Hematopoietic multipotent progenitor cell treated with erythropoietin and hydrocortisone succinate and interleukin-3 and kit ligand, for 17 days (in vitro differentiated cells): ENCODE results near the gene AK5.

Experiments used
- DNase-seq: peaks from one replicate; pipeline ENCODE4 v3.0.0-alpha.2; 2015; ENCODE audit warnings: low spot score

Gene AK5

GRCh38 chr1:77281491-77282186 lies at the start of gene AK5:
Gene AK5 (plus strand): TSS chr1:77282019. CDS start chr1:77282314, 295 bp downstream.
- DNase-seq = no peak

DNA sequence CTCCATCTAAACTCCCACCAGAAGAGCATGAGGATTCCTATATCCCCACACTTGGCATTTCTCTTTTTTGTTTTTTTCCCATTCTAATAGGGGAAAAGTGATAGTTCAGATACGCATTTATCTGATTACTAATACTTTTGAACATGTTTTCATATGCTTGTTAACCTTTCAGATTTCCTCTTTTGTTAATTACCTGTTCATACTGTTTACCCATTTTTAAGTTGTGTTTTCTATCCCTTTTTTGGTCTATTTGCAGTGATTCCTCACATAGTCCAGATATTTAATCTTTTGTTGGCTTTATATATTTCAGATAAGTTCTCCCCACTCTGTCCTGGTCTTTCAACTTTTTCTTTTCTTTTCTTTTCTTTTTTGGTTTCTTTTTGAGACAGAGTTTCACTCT lies 49.0 kb upstream of the AK5 start:
- no peak for DNase-seq

DNA sequence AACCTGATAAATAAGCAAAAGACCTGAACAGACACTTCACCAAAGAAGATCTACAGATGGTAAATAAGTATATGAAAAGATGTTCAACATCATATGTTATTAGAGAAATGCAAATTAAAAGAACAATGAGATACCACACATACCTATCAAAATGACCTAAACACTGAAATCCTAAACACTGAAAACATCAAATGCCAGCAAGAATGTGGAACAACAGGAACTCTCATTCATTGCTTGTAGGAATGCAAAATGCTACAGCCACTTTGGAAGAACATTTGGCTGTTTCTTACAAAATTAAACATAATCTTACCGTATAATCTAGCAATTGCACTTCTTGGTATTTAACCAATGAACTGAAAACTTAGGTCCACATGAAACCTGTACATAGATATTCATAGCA lies 47.7 kb upstream of the AK5 start:
- no peak for DNase-seq

- no peak for DNase-seq
Measured at GRCh38 chr1:77234943-77235342, 46.9 kb upstream of the AK5 start.

DNA sequence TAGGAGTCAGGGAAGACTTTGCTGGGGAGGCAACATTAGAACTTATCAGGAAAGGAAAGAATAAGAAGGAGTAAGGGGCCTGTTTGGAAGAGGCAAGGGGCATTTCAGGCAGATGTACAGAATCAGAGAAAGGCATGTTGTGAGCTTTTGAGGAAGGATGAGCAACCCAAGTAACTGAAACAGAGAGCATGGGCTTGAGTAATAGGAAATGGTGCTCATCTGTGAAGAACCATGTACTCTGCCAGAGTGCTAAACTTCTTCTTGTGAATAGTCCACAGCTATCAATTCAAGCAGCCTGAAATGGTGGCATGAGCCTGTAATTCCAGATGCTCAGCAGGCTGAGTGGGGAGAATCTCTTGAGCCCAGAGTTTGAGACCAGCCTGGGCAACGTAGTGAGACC lies 43.4 kb upstream of the AK5 start:
- DNase-seq = no peak

DNA sequence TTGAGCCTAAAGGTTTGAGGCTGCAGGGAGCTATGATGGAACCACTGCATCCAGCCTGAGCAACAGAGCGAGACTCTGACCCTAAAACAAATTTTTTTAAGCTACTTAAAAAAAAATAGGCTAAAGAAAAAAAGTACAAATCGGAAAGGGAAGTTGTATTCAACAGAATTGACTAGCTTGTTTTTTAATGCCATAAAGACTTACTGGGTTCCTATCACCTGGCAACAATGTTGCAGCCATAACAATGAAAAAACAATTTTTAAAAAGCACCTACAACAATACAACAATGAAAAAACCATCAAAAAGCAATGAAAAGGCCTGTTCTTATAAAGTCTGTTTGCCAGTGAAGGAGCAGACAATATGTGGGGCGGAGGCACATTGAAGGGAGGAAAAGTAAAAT lies 42.5 kb upstream of the AK5 start:
- DNase-seq = no peak

GRCh38 chr1:77245830-77246229 lies 36.0 kb upstream of the AK5 start:
- no peak for DNase-seq

- DNase-seq = no peak
Measured at GRCh38 chr1:77250126-77250525, 31.7 kb upstream of the AK5 start.

- no peak for DNase-seq
Measured at GRCh38 chr1:77253211-77253610, 28.6 kb upstream of the AK5 start.

DNA sequence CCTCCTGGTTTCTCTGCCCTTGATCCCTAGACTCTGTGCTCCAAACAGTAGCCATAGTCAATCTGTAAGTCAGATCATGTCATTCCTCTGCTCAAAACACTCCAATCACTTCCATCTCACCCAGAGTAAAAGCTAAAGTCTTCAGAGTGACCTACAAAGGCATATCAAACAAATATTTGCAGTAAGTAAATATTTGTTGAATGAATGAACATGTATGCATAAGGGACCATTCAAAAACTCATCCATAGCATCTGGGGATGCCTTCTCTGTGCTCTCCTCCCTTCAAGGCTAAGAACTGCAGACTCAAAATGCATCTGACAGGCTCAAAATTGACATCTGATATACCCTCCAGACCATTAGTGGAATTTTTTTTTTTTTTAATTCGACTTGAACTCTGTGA lies 18.1 kb upstream of the AK5 start:
- no peak for DNase-seq

GRCh38 chr1:77265180-77265579 lies 16.6 kb upstream of the AK5 start:
- no peak for DNase-seq

DNA sequence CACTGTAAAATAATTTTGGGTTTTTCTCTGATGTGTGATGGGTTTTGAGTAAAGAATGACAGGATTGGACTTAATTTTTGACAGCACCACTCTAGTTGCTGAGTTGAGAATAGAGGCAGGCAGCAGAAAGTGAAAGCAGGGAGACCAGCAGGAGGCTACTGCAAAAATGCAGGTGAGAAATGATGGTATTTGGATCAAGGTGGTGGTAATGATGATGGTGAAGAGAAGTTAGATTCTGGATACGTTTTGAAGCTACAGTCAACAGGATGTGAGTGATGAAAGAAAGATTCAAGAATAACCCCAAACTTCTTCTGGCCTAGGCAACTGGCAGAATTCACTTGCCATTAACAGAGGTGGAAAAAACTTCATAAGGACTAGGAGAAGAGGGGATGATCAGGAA lies 14.8 kb upstream of the AK5 start:
- DNase-seq = no peak

- DNase-seq = no peak
Measured at GRCh38 chr1:77271852-77272580, 9.8 kb upstream of the AK5 start.

DNA sequence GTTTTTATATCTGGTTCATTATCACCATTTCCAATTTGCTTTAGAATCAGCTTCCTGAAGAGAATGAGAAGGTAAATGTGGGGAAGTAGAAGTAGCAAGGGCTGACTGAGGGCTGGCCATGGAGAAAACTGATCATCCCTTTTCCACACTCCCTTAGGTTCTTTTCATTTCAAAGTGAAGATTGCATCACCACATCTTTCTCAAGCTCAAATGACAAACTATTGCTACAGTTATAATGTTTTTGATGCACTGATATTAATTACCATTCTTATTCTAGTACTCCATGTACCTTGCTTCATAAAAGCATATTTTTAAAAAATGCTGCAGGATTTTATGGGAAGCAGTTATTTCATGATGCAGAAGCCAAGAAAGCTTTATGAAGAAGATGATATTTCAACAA lies 7.9 kb upstream of the AK5 start:
- DNase-seq = no peak

- no peak for DNase-seq
Measured at GRCh38 chr1:77275194-77275593, 6.6 kb upstream of the AK5 start.

- no peak for DNase-seq
Measured at GRCh38 chr1:77276941-77277340, 4.9 kb upstream of the AK5 start.

DNA sequence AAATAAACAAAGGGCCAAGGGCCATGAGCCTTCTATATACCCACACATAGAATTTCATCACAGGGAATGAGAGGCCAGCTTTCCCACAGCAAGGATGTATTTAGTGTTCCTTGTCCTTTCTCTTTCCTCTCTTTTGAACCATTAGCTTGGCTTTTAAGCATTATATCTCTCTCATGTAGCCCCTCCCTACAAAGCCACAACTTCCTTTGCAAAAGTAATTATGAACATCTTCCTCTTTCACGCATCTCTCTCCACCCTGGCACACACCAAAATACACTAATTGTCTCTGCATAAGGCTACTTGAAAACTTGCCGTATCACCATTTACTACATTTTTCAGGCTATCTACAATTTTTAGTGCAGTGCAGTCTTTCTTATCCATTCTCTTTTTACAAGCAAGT lies 1.9 kb upstream of the AK5 start:
- no peak for DNase-seq

DNA sequence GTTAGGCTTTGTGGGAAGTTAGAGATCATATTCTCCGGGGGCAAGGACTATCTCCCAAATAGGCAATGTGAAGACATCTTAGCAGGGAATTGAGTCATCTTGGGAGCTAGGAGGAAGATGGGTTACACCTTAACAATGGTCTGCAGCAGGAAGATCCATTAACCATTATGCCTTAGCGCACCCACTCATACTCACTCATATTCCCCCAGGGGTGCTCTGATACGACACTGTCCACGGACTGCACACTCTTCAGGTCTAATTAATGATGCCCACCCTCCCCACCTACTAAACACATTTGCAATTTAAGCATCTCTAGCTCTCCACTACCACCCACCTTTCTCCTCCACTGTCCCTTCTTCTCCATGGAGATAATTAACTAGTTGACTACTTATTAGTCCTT lies 857 bp upstream of the AK5 start:
- no peak for DNase-seq

DNA sequence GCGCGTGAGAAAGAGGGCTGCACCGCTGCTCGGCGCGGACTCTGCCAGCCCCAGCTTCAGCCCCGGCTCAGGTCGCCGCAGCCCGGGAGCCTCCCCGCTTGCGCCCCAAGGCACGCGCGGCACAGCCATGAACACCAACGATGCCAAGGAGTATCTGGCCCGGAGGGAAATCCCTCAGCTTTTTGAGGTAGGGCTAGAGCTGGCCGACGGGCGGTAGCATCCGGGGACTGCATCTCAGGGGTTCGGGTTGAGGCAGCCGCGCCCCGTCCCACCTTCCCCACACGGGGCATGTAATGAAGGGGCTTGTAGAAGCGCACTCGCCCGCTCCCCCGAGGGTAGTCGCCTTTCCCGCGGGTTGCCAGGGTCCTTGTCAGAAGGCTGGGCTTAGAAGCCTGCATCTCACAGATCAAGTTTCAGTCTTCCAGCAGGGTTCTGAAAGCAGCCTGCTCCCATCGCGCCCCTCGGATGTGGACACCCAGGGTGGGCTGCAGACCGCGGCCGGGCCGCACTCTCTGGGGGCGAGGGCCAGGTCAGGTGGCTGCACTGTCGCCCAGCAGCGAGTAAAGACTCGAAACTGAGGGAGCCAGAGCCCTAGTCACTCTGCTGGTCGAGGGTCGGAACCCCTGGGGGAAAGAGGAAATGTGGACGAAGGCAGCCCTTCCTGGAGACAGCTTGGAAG lies 507 bp downstream of the AK5 start:
- DNase-seq = no peak

DNA sequence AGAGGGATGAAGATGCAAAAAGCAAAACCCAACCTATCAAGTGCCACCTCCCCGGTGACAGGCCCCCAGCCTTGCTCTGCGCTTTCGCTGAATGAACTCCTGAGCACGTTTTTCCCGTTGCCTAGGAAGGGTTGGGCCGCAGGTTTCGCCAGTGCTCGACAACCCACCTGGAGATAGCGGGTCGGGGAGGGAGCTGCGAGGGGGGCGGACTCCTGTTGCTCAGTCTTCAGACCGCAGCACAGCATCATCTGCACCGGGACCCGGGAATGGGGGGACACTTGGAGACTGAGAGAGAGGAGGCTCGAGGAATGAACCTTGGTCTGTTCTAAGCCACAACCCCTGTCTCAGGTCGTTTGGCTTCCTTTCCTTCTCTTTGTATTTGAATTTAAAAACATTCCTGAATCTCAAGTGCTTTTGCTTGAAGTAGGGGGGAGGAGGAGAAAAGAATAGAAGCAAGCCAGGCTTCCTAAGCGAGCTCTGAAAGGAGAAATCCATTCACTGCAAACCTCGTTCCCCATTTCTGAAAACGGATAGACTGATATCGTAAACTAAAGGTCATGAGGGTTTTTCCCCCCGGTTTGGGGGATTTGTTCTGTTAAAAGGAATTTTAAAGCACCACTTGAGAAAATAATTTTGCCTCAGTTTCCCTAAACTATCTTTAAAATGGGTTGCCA lies 1.2 kb downstream of the AK5 start:
- DNase-seq = no peak

DNA sequence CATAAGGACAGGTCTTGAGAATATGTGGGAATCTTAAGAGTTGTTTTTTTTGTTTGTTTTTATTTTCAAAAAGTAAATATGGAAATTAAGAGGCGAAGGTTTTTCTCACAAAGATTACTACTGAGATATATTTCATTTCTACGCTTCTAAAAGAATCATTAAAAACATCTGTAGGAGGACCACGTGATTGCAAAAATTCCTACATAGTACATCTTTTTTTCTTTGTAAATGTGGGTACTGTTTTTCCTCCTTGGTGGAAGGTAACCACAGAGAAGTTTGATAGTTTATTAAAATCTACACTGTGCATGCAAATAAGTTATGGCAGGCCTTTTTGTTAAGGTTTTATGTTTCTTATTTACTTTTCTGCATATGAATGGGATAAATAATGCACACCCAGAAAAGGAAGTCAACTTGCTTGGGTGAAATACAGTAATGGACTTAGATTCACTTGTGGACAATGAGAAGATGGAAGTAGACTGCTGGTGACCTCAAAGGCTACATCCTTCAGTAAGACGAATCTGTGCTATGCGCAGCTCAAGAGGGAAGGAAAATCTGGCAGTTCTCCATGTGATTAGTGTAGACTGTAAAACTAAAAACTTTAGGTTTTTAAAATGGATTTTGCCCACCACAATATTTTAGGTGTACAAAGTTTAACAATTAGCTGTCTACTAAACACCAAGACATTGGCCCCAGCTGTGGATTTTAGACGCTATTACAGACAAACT lies 2.0 kb downstream of the AK5 start:
- DNase-seq = no peak

DNA sequence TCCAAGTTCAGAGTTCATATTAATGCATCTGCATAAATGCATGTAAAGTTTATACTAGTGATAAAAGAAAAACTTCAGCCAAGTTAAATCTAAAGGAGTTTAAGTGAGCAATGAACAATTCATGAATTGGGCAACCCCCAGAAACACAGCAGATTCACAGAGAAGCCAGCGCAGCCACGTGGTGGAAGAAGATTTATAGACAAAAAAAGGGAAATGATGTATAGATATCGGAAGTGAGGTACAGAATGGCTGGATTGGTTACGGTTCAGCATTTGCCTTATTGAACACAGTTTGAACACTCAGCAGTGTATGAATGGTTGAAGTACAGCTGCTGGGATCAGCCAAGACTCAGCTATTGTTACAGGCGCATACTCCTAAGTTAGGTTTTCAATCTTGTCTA lies 5.7 kb downstream of the AK5 start:
- DNase-seq = no peak
